ENCODE measurements around the gene LRRC28.
"Not testable (repeated sequence)": the region's sequence is repeated elsewhere in the genome, so short reads cannot be mapped to it uniquely, and the experiment has no call there.

Gene LRRC28

DNA sequence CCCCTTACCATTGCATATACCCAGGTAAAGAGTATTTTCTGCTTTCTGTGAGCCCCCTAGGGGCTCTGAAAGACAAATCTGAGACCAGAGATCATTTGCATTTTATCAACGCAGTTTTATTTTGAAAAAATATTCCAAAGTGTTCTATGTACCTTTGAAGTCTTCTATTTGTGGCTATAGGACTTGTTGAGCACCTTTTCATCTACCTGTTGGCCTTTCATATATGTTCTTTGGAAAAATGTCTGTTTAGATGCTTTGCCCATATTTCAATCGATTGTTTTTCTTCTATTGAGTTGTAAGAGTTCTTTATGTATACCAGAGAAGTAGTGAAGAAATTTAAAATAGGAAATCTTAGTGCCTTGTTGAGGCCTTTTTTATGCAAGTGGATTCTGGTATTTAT is 94.0 kb downstream of the LRRC28 start:
- DNase-seq: no peak

DNA sequence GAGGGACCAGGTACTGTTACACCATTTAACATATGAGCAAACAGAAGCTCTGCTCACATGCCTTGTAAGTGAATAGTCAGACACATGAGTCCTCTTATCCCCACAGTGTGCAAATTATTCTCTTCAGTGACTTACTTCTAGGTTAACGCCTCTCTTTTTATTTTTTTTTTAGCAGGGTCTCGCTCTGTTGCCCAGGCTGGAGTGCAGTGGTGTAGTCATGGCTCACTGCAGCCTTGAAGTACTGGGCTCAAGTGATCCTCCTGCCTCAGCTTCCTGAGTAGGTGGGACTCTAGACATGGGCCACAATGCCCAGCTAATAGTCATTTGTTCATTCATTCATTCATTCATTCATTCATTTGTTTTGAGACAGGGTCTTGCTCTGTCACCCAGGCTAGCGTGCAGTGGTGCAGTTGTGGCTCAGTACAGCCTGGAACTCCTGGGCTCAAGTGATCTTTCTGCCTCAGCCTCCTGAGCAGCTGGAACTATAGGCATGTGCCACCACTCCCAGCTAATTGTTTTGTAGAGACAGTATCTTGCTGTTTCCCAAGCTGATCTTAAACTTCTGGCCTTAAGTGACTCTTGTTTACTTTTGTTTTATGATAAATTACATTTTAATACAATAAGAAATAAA is 94.7 kb downstream of the LRRC28 start:
- DNase-seq: no peak

- DNase-seq: no peak
Measured at GRCh38 chr15:99347574-99347973, 96.3 kb downstream of the LRRC28 start.

- DNase-seq: no peak
Measured at GRCh38 chr15:99348412-99348811, 97.1 kb downstream of the LRRC28 start.

DNA sequence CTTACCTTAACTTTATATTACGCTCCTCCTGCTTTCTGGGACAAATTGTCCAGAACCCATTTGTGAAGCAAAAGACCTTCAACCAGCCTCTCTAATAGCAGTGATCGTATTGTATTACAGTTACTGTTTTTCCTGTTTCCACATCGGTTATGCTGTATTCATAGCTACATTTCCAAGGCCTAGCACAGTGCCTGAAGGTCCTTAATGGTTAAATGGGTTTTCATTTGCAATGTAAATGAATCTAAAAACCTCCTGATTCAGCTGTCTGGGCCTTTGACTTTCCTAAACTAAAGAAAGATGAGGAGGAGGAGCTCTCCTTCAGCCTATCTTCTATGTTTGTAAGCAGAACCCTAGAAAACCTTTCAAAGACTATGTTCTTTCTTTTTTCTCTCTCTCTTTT is 99.1 kb downstream of the LRRC28 start:
- no peak for DNase-seq

DNA sequence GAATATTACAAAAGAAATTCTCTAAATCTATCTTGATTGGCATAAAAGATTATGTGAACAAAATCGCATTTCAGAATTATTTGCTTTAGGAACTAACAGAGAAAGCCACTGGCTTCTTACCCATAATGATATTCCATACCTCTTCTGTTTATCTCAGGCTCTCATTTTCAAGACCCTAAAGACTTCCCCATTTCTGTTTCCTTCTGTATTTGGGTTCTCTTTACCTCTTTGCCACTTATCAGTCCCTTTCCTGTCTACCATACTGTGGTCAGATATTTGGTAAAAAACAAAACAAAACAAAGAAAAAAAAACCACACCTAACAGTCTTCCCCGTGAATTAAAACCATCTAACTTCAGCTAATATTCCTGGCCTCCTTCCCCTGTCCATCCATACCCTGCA is 108.5 kb downstream of the LRRC28 start:
- no peak for DNase-seq

- DNase-seq: no peak
Measured at GRCh38 chr15:99361545-99362185, 110.4 kb downstream of the LRRC28 start.

GRCh38 chr15:99365242-99365641 is 114.0 kb downstream of the LRRC28 start:
- DNase-seq: no peak

GRCh38 chr15:99366013-99366412 is 114.7 kb downstream of the LRRC28 start:
- DNase-seq: no peak

DNA sequence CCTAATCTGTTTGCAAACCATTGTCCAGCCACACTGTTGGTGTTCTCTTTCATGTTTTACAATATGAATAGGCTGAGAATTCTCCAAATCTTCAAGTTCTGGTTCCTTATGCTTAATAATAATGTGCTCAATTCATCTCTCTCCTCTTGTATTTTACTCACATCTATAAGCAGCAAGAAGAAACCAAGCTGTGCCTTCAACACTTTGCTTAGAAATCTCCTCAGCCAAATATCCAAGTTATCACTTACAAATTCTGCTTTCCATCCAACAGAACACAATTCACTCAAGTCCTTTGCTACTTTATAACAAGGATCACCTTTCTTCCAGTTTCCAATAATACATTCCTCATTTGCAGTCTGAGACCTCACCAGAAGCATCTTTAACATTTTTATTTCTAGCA is 117.5 kb downstream of the LRRC28 start:
- DNase-seq: no peak

DNA sequence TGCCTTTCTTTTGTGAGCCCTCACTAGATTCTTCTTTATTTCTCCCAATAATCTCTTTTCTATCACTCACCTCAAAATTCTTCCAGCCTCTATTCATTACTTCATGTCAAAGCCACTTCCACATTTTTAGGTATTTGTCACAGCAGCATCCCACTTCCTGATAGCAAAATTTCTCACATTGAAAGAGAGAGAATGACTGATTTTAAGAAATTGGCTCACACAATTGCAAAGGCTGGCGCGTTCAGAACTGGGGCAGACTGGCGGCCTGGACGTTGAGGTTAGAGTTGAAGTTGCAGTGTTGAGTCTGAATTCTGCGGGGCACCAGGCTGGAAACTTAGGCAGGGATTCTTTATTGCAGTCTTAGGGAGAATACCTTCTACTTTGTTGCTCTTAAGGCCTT is 117.9 kb downstream of the LRRC28 start:
- DNase-seq: no peak

GRCh38 chr15:99371180-99372103 is 120.2 kb downstream of the LRRC28 start:
- no peak for DNase-seq

GRCh38 chr15:99385005-99385669 is 133.9 kb downstream of the LRRC28 start:
- DNase-seq: no peak

DNA sequence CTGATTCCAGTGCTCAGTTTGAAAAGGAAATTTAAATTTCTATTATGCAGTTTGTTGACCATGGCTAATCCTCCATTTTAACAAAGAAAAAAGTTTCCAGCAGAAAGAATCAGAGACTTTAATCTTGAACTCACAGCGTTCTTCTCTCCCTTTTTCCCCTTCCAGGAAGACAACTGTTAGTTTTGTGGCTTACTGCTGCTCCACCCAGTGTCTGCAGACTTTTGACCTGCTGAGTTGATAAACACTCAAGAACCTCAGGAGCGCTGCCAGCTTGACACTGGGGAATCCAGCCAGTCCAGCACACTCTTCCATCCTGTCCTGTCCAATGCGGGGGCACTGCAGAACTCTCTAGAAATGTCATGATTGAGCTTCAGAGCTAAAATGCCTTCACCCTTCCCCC is 134.6 kb downstream of the LRRC28 start:
- DNase-seq: no peak

GRCh38 chr15:99386391-99386790 is 135.1 kb downstream of the LRRC28 start:
- no peak for DNase-seq

DNA sequence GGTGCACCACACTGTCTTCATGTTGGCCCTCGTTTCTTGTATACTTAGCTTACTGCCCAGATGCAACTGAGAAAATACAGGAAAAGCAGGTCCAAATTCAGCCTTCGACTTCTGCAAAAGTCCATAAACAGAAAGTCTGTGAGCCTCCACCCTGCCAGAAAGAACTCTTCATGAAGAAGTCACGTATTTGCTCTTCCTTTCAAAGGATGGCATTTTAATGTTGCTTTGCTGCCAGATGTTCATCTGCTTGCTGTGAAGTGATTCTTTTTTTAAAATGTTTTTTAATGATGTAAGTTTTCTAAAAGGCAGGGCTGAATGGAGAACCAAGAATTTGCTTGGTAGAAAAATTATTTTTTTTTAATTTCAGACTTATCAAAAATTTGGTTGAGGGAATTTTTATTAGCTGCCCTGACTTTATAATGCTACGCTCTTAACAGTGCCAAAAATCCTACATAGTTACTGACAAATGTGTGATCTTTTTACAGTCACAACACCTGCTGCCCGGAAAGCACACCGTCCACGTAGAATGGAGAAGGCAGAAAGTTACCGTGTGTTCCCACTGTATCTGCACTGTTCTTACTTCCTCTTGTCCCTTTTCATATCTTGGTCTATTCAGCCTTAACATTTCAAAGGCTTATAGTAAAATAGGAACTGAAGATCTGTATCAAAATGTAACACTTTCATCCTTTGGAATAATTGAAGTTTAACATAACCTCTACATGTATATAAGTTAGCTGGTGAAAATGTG is 136.3 kb downstream of the LRRC28 start:
- DNase-seq: no peak

GRCh38 chr15:99390667-99391066 is 139.4 kb downstream of the LRRC28 start:
- DNase-seq: no peak

GRCh38 chr15:99393641-99394040 is 142.4 kb downstream of the LRRC28 start:
- no peak for DNase-seq

GRCh38 chr15:99396375-99396774 is 145.1 kb downstream of the LRRC28 start:
- DNase-seq: no peak

DNA sequence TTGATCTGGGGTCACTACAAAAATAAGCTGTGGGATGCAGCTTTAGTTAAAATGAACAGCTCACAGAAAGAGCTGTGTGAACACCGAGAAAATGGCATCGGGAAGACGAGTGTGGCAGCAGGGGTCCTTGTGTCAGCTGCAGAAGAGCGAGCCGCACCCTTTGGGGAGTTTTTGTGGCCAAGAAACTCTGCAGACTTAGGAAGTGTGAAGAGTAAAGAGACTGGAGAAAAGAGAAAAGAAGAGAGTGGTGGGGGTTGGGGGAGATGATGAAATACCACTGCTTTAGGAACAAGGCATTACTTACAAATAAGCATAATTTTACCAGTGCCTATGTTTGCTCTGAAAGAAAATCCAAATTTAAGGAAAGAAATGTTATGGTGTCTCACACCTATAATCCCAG is 147.8 kb downstream of the LRRC28 start:
- no peak for DNase-seq

- no peak for DNase-seq
Measured at GRCh38 chr15:99399618-99400017, 148.3 kb downstream of the LRRC28 start.

DNA sequence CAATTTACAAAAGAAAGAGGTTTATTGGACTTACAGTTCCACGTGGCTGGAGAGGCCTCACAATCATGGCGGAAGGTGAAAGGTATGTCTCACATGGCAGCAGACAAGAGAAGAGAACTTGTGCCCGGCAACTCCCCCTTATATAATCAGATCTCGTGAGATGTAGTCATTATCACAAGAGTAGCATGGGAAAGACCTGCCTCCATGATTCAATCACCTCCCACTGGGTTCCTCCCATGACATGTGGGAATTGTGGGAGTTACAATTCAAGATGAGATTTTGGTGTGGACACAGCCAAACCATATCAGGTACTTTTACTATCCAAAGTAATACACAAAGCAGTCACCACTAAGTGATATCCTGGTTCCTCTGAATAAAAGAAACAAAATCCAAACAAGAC is 149.9 kb downstream of the LRRC28 start:
- not testable (repeated sequence) for DNase-seq
